ENCODE data around the gene DBNDD1.
"Not testable (repeated sequence)": the region's sequence is repeated elsewhere in the genome, so short reads cannot be mapped to it uniquely, and the experiment has no call there.

The DBNDD1 gene

DNA sequence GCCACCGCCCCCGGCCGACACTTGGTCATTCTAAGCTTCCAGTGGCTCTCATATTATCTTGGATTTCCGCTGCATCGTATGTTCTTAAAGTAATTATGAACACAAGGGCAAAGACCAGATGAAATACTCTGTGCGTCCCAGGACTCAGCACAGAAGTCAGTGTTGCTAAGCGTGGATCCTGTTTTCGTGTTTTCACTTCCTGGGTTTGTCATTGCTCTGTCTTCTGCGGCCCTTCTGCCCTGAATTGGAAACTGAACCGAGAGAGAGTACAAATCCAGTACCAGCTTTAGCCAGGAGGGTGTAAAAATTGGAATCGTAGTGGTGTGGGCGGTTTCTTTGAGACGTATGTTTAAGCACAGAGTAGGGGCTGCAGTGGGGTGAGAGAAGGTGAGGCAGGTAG, 32.7 kb downstream of the DBNDD1 start:
- DNase-seq, result no peak

DNA sequence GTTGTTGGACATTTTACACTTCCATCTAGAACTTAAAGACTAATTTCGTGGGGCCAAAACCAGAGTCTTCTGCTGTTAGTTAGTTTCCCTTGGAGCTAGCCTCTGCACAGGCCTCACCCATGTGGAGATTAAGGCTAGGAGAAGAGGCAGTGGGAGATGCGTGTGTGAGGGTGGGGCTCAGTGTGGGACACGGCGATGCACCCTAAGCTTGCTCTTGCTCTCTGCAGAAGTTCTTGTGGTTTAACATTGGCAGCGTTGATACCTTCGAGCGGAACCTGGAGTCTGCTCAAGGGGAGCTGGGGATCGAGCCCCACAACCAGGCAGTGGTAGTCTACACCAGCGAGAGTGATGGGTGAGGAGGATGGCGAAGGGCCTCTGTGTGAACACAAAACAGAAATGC, 34.0 kb downstream of the DBNDD1 start:
- no peak for DNase-seq

DNA sequence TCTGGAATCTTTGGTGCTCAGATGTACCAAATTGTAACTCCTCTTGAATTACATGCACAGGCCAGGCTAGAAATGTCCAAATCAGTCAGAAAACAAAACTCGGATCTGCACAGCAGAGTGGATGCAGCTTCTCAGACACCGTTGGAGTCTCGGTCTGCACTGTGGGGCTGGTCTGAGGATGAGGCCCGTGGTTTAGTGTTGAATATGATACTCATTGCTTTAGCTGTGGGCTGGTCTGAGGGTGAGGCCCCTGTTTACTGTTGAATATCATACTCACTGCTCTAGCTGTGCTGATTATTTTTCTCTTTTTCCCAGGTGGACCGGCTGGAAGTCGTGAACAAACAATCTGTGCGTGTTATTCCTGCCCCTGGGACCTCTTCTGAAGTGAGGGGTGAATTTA, 35.0 kb downstream of the DBNDD1 start:
- DNase-seq, result no peak

DNA sequence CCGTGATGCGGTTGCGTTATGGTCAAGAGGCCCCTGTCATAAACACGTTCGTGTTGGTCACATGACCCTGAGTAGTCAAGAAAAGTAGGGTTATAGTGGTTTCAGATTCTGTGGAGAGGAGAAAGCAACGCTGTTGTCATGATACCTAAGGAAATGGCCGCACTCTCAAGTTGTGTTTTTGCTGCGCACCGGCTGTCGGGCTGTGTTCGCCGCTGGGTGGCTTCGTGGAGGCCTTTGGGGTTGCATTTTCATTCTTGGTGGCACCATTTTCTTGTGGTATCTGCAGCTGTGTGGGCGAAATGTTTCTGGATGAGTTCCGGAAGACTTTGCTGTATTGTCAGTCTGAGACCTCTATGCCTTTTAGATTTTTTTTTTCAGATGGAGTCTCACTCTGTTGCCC, 35.7 kb downstream of the DBNDD1 start:
- no peak for DNase-seq

DNA sequence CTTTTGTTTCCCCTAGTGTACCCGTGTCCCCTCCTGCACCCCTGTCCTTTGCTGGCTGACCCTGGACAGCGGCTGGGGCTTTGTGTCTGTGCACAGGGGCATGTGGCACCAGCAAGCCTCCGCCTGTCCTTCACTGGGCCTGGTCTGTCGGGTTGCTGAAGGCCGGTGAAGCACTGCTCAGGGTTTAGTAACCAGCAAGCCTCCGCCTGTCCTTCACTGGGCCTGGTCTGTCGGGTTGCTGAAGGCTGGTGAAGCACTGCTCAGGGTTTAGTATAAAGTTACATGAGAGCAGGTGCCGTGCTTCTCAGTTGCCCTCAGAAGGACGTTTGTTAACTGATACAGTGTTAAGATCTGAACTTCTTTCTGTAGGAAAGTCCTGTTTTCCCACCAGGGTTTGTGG, 36.9 kb downstream of the DBNDD1 start:
- no peak for DNase-seq

DNA sequence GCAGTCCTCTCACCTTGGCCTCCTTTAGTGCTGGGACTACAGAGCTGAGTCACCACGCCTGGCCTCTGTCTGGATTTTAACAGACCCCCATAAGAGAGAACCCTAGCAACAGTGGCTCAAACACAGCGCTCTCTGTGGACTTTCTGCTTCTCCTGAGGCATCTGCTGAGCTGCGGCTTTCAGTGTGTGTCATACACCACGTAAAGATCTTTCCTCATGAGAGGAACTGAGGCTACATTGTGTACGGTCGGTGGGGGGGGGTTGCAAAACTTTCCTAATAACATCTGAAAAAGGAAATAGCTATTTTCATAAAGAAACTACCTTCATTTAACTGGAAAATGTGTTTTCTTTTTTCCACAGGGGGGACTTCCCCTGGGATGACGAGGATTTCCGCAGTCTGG, 37.8 kb downstream of the DBNDD1 start:
- no peak for DNase-seq

DNA sequence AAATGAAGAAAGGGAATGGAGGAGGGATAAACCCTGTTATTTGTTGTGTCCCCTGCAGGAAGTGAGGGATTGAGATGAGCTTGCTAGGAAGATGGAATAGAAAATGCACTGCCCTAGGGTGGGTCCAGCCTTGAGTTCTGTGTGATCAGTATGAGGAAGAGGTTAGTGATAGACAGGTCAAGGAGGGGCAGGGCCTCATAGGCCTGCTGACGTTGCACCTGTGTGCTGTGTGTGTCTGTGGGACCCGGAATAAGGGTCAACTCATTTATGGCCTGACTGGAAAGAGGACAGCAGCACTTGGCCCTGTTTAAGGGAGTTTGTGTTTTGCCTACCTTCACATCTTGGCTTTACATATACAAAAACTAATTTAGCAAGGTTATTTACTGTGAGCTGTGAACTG, 44.4 kb downstream of the DBNDD1 start:
- DNase-seq, result no peak

DNA sequence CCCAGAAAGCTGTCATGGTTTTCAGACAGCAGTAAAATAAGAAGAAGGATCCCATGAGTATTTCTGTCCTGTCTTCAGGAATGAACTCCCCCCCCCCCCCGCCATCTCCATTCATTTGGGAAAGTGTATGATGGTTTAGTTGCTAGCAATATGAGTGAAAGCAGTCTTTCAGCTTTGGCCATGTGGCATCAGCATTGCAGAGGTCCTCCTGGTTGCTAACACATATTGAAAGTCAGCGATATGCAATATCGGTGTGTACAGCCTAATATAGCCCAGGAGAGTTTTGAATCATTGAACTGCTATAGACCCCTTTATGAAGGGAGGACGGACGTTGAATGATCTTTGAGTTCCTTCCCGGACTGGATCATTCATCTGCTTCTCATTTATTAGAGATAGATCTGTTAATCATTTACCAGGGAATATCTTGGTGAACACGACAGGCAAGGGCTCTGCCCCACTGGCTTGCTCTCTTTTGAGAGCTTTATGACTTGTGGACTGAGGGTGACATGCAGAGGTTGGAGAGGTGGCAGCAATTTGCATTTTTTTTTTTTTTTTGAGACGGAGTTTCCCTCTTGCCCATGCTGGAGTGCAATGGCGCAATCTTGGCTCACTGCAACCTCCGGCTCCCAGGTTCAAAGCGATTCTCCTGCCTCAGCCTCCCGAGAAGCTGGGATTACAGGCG, 45.5 kb downstream of the DBNDD1 start:
- DNase-seq, result no peak

DNA sequence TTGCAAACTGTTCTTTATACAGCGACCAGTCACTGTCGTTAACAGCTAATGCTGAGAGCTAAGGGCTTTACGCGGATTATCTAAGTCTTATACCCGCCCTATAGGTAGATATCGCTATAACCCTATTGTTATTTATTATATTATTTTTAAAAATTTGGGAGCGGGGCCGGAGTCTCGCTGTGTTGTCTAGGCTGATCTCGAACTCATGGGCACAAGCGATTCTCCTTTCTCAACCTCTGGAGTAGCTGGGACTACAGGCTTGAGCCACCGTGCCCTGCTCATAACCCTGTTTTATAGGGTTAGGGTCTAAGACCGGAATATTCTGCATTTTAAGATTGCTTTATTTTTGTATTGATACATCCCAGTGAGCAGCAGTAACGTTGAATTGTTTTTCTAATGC, 46.0 kb downstream of the DBNDD1 start:
- DNase-seq, result no peak

DNA sequence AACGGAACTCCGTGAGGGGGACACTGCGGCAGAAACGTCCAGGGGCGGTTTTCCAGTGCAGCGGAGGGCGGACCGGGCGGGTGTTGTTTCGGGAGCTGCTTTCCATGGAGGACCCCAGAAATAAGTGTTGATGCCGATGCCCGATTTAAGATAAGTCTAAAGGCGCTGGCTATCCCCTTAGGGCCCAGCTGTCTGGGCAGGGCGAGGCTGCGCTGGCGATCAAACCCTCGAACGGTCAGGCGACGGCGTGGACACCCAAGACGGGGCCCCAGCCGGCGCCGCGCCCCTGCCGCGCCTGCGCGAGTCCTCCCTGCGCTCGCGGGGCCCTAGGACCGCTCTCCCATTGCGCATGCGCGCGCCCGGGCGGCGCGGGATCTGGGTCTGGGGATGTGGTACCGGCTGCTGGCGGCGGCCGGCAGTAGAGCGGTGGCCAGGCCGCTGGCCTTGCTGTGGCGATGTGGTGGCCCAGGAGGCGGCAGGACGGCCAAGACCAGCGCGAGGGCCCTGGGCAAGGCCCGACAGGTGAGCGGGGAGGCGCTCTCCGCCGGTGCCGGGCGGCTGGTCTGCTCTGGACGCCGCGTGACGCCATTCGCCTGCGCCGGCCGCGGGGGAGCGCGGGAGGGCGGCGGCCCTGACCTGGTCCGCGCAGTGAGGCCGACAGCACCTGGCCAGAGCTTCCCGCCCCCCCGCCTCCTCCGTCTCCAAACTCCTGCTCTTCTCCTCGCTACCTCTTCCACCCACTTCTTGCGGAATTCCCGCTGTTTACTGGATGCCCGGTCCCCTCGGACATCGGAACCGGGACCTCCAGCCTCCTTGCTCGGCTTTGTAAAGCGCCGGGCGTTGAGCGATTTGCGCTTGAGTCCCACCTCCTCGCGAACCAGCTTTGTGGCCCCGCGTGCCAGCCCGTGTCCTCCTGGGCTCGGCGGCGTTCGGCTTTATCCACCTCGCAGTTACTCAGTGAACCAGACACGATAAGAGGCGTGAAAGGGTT, 46.7 kb downstream of the DBNDD1 start:
- peak; percentile 89 for DNase-seq

DNA sequence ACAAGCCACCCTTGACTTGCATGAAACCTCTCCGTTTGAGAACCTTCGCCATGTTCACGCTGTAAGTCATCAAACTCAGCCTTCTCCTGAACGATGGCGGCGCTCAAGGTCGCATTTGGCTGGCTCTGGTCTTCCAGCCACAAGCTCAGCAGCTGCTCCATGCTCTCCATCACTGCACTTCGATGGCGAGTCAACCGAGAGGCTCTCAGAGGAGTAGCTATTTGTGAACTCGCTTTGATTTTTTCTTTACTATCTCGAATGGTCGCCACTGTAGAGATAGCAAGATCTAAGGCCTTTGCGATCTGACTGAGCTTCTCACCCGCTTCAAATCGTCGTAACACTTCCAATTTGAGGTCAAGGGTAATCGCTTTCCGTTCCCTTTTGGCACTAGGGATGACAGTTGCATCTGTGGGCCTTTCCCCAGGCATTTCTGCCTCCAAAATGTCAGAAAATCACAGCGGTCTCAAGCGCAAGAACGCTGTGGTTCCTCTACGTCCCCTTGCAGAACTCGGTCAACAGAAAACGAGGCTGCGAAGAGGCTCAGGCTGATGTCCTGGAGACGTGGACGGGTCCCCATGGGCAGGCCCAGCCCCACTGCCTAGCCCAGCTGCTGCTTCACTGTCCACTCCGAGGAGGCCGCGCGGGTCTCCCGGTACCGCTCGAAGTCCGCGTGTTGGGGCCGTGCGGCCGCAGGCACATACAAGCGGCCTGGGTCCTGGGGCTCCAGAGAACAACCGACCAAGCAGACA, 47.6 kb downstream of the DBNDD1 start:
- no peak for DNase-seq

DNA sequence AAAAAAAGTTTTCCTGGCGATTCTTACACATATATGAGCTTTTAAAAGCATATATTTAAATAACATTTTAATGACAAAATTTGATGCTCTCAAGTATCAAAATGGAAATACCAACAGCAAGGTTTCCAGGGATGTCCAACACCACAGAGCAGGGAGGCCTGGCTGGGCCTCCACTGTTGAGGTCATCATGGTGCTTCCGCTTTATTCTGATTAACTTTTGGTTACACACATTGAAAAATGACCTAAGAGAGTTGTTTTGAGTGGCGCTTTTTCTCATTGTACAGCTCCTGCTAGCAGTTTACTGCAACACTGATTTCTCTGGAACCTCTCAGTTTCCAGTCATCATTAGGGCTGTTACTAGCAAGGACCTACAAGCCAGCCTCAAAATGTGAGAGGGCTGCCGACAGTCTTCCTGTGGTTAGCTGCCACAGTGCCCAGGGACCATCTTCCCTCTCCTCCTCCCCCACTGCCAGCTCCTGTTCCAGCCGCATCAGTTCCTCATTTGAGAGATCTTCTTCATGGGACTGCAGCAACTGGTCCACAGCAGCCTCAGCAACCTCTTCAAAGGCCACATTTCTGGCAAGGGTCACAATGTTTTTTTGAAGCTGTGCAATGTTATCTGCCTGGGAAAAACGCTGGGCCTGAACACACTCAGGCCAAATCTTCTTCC, 49.4 kb downstream of the DBNDD1 start:
- no peak for DNase-seq

DNA sequence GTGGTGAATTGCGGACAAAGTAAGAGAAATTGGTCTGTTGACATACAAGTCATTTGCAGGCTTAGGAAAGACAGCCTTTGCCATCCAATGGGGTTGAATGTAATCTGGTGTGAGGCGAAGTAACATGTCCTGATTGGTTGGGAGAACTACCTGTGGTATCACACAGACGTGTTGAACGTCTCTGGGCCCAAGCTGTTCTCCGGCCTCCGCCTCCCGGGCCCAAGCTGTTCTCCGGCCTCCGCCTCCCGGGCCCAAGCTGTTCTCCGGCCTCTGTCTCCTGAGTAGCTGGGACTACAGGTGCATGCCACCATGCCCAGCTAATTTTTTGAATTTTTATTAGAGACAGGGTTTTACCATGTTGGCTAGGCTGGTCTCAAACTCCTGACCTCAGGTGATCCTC, 51.2 kb downstream of the DBNDD1 start:
- not testable (repeated sequence) for DNase-seq

DNA sequence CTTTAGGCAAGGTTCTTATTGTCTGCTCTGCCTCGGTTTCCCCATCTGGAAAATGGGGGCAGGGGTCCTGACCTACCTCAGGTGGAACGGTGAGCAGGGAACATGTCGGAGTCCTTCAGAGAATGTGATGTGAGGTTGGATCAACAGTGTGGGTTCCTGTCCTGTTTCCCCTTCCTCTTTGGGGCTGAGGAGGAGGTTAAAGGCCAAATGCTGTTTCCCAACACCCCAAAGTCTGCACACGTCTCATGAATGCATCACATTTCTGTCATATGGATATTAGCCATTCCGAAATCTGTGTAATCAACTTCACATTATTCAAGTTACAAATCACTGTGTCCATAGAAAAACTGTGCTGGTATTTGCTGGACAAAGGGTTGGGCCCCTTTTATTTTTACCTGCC, 51.8 kb downstream of the DBNDD1 start:
- DNase-seq, result not testable (repeated sequence)

DNA sequence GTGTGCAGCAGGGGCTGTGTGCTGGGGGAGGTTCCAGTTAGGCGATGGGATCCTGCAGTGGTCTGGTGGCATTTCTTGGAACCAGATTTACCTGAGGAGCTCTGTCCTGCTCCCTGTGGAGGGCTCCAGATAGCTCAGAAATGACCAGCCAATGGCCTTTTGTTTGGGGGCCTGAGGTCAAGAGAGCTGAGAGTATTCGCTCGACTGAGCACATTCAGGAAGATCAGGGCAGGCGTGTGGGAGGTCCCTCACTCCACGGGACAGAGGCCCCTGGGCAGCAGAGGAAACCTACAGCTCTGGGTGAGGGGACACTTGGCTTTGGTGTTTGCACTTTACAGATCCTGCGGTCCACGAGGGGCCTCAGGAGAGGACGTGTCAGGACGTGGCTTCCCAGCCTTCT, 52.5 kb downstream of the DBNDD1 start:
- no peak for DNase-seq

DNA sequence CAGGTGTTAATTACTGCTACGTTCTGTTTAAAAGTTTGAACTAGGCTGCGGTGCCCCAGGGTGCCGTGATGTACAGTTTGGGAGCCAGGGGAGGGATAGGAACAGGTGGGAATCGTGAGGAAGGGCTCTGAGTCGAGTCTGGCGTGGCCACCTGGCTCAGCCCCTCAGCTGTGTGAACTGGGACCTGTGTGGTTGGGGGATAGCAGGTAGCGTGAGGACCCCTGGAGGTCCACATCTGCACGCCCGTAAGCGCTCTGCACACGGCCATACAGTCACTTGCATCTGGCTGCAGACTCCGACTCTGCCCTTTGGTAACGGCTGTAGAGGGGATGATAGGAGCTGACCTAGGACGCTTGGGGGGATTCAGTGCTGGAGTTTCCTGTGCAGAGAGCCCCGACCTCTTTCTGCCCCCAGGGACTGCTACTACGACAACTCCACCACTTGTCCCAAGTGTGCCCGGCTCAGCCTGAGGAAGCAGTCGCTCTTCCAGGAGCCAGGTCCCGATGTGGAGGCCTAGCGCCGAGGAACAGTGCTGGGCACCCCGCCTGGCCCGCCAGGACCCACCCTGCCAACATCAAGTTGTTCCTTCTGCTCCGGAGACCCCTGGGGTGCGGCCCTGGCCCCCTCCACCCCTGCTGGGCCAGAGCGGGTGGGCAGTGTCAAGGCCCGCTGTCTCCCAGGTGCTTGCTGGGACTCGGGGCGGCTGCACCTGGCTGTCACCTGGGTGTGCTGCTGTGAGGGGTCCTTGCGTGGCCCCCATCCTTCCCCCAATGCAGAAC, 53.6 kb downstream of the DBNDD1 start:
- no peak for DNase-seq

DNA sequence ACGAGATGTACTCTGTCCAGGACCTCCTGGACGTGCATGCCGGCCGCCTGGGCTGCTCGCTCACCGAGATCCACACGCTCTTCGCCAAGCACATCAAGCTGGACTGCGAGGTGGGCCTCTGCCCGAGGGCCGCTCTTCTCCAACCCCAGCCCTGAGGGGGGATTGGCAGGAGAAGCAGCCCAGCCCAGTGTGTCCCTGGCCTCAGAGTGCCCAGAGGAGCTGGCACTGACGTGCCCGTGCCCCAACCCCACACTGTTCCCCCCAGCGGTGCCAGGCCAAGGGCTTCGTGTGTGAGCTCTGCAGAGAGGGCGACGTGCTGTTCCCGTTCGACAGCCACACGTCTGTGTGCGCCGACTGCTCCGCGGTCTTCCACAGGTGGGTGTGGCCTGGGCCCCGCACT, 55.1 kb downstream of the DBNDD1 start:
- DNase-seq, result no peak

DNA sequence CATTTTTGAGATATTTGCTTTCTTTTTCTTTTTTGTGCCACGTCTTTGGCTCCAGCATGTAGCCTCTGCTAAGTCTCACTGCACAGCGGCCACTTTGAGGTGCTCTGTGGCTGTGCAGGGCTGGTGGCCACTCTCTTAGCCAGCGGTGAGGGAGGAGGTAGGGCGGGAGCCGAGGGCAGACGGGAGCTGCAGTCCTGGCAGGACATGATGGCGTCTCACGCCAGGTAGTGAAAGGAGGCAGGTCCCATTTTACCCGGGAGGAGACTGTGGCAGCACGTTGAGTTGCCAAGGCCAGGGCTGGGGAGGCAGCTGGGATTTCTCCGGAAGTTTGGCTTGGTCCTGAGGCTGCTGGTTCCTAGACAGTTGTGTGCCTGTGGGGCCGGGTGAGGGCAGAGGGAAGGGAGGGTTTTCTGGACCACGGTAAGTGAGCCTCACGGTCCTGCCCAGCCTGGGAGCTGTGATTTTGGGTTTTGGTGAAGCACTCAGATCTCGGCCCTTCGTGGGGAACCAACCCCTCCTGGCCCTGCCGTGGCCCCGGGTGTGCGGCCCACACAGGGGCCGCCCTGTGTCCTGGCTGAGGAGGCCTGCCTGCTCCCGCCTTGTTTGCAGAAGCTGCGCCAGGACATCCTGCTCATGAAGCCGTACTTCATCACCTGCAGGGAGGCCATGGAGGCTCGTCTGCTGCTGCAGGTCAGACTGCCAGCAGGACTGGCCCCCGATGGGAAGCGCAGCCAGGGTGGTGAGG, 56.3 kb downstream of the DBNDD1 start:
- no peak for DNase-seq

DNA sequence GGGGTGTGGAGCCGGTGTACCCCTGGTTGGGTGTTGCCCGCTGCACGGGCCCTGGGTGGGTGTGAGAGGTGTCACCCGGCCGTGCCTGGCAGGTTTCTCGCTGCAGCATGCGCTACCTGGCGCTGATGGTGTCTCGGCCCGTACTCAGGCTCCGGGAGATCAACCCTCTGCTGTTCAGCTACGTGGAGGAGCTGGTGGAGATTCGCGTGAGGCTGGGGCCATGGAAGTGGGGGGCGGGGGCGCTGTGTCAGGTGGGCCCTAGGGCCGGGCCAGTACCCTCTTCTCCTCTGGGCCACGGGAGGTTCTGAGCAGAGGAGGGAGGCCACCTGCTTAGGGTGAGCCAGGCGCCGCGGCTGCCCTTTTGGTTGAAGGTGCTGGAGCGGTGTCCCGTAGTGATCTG, 57.3 kb downstream of the DBNDD1 start:
- no peak for DNase-seq

DNA sequence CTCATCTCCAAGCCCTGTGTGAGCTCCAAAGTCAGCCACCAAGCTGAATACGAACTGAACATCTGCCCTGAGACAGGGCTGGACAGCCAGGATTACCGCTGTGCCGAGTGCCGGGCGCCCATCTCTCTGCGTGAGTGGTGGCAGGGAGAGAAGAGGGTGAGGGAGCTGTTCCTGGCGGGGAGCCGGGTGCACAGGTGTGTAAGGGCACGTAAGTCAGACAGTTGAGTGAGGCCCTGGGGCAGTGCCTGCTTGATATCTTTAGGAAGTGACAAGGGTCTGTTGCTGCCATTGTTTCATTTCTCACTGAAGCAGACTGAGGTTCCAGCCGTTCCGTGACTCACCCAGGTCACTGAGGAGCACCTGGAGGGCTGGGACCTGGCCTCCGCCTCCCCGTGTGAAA, 58.3 kb downstream of the DBNDD1 start:
- DNase-seq, result no peak

DNA sequence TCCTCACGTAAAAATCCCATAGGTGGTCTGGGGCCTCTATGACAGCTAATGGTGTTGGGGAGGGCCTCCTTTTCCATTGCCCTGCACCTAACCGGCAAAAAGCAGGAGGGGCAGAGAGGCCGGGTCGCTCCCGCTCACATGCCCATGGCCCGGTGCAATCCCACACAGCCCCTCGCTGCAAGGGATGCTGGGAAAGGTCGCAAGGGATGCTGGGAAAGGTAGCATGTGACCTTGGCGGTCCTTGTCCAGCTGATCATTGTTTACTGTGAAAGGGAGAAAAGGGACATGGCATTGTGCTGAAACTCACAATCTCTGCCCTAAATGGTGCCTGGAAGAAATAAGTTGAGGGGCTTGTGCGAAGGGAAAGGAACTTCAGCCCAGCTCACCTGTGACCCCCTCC, 60.7 kb downstream of the DBNDD1 start:
- no peak for DNase-seq

Measured in NCI-H69 (cell line).